Activated B cell treated with CpG ODN at 0.5 μM for 24 hours (primary cell): ENCODE data around the gene POPDC3. TPM values are rescaled to one million over a fixed set of nuclear protein-coding genes. Genes with fewer than 3 reads are reported as not detected.

ENCODE experiments used
- ATAC-seq: fragments of 200-7000 bp; cut with Tn5 transposase; one replicate; pipeline ENCODE4 v1.10.0; 2021; ENCODE audit warnings: low read depth, mild to moderate bottlenecking, moderate library complexity
- CTCF ChIA-PET: fragments of 350-600 bp; sonication (Branson Sonifier 250); formaldehyde crosslinking; loops from one replicate; lab custom pipeline; 2021; ENCODE audit warnings: antibody characterized with exemption; lab: Charles Lee
- POLR2A ChIA-PET: fragments of 350-600 bp; sonication (Branson Sonifier 250); formaldehyde crosslinking; loops from one replicate; lab custom pipeline; 2021; ENCODE audit warnings: antibody characterized with exemption; lab: Charles Lee
- DNase-seq: peaks from one replicate; pipeline ENCODE4 v3.0.0; 2022
- H3K27ac Mint-ChIP-seq: one replicate; pipeline ENCODE4 v1.8.0; 2020; ENCODE audit warnings: mixed read lengths
- H3K27me3 Mint-ChIP-seq: one replicate; pipeline ENCODE4 v1.8.0; 2021; ENCODE audit warnings: mixed read lengths
- H3K36me3 Mint-ChIP-seq: one replicate; pipeline ENCODE4 v1.8.0; 2021; ENCODE audit warnings: low read depth, mixed read lengths
- H3K4me1 Mint-ChIP-seq: one replicate; pipeline ENCODE4 v1.8.0; 2021; ENCODE audit warnings: mixed read lengths
- H3K4me3 Mint-ChIP-seq: one replicate; pipeline ENCODE4 v1.8.0; 2020; ENCODE audit warnings: mild to moderate bottlenecking, mixed read lengths
- H3K9me3 Mint-ChIP-seq: one replicate; pipeline ENCODE4 v1.8.0; 2020; ENCODE audit warnings: mixed read lengths
- intact Hi-C: fragments of 100-400 bp; cut with micrococcal nuclease; formaldehyde crosslinking; loops from one replicate; pipeline ENCODE4 v1.15.1; 2024
- total RNA-seq: library from RNA; stranded (reverse); gene quantifications from 2 replicates; pipeline ENCODE4 v1.2.3, GENCODE V29; 2022
- TF ChIP-seq, protein P1 (sequence below): fragments of 200-600 bp; IDR thresholded peaks from one replicate; pipeline ENCODE4 v1.8.0; 2022; ENCODE audit warnings: antibody characterized with exemption, mild to moderate bottlenecking

POPDC3 gene
- total RNA-seq, 1 donor from 2014 or later: not detected

DNA sequence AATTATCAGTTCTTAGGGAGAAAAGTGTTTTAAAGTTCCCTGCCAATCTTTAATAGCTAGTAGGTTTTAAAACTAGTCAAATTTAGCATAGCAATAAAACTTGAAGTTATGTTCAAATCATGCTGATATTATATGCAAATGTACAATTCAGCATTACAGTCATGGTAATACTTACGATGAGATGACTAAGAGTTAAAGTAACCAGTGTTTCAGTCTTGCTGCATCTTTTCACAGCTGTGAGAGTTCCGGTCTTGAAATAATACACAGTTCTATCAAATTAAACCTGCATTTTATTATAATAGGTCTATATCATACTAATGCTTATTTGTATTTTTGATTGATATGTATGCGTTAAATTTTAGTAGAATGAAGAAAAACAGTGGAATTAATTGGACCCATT is 26.1 kb downstream of the POPDC3 start:
- H3K36me3 Mint-ChIP-seq: no peaks in the 10 kb centered on the region
- no peak overlapping the region for H3K27ac Mint-ChIP-seq
- ChIA-PET POLR2A (no interaction called here), CTCF (no interaction called here)
- TF ChIP-seq, protein P1, sequence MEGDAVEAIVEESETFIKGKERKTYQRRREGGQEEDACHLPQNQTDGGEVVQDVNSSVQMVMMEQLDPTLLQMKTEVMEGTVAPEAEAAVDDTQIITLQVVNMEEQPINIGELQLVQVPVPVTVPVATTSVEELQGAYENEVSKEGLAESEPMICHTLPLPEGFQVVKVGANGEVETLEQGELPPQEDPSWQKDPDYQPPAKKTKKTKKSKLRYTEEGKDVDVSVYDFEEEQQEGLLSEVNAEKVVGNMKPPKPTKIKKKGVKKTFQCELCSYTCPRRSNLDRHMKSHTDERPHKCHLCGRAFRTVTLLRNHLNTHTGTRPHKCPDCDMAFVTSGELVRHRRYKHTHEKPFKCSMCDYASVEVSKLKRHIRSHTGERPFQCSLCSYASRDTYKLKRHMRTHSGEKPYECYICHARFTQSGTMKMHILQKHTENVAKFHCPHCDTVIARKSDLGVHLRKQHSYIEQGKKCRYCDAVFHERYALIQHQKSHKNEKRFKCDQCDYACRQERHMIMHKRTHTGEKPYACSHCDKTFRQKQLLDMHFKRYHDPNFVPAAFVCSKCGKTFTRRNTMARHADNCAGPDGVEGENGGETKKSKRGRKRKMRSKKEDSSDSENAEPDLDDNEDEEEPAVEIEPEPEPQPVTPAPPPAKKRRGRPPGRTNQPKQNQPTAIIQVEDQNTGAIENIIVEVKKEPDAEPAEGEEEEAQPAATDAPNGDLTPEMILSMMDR: no peak
- no peaks in the 10 kb centered on the region for H3K9me3 Mint-ChIP-seq
- H3K4me3 Mint-ChIP-seq: no peak overlapping the region
- no peaks in the 10 kb centered on the region for H3K4me1 Mint-ChIP-seq
- H3K27me3 Mint-ChIP-seq: peaks cover 10% of the 10 kb centered on the region
- ATAC-seq (no peak), DNase-seq (no peak)
- intact Hi-C loops: no loop called here

DNA sequence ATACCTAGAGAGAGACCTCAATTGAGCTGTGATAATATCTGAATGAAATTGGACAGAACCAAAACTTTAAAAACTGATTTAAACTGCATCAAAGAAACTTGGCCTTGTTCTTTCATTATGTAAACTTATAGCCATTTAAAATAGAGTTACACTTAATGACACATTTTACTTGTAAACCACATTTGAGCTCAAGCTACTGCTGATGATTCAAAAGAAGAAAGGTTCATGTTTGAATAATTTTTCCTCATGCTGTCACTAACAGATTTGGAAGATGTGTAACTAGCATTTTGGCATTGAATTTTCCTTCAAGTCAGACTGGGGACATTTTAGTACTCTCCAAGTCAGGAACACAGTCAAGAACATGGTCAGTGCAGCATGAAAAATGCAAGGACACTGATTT is 26.9 kb downstream of the POPDC3 start:
- Mint-ChIP-seq H3K9me3 (no peaks in the 10 kb centered on the region), H3K4me1 (no peaks in the 10 kb centered on the region), H3K27me3 (peaks cover 3% of the 10 kb centered on the region), H3K36me3 (no peaks in the 10 kb centered on the region), H3K27ac (no peak overlapping the region), H3K4me3 (no peak overlapping the region)
- no peak for ATAC-seq
- intact Hi-C loops: no loop called here
- POLR2A ChIA-PET: no interaction called here
- CTCF ChIA-PET: no interaction called here
- no peak for DNase-seq
- TF ChIP-seq, protein P1: no peak

DNA sequence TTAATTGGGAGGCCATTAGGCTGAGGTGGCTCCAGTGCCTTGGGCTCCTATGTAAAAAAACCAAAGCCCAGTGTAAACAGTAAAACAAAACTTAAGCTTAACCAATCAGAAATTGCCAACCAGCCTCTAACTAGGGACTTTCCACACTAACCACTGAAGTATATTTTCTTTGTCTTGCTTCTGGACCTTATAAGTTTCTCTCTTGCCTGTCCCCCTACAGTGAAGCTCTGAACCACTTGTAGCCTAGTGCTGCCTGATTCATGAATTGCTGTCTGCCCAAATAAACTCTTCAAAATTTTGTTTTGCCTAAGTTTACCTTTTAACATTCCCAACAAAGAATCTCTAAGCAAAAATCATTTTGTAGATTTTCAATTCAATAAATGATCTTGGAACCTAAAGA is 28.2 kb downstream of the POPDC3 start:
- DNase-seq (no peak), ATAC-seq (no peak)
- H3K4me1 Mint-ChIP-seq: no peaks in the 10 kb centered on the region
- TF ChIP-seq, protein P1: no peak
- no peaks in the 10 kb centered on the region for H3K36me3 Mint-ChIP-seq
- intact Hi-C loops: no loop called here
- H3K4me3 Mint-ChIP-seq: no peak overlapping the region
- no peaks in the 10 kb centered on the region for H3K9me3 Mint-ChIP-seq
- H3K27me3 Mint-ChIP-seq: peaks cover 3% of the 10 kb centered on the region
- ChIA-PET CTCF (no interaction called here), POLR2A (no interaction called here)
- no peak overlapping the region for H3K27ac Mint-ChIP-seq

DNA sequence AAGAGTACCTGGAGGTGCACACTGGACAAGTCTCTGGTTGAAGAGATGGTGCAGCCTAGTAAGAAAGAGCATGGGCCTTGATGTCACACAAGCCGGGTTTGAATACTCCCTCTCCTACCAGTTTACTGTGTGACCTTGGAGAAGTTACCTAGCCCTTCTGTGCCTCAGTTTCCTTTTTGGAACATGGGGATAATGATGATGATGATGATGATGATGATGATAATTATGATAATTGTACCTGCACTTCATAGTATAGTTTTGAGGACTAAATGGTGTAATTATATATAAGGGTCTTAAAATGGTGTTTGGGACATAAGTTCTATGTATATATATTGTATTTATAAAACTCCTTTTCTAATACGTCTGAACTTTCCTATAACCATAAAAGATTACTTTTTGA is 41.7 kb downstream of the POPDC3 start:
- peak overlapping the region; percentile 70 for H3K4me3 Mint-ChIP-seq
- POLR2A ChIA-PET: no interaction called here
- peaks cover 46% of the 10 kb centered on the region for H3K27me3 Mint-ChIP-seq
- intact Hi-C loops: no loop called here
- ATAC-seq (no peak), DNase-seq (no peak)
- TF ChIP-seq, protein P1: no peak
- no peaks in the 10 kb centered on the region for H3K36me3 Mint-ChIP-seq
- H3K27ac Mint-ChIP-seq: no peak overlapping the region
- H3K4me1 Mint-ChIP-seq: peaks cover 16% of the 10 kb centered on the region
- CTCF ChIA-PET: no interaction called here
- no peaks in the 10 kb centered on the region for H3K9me3 Mint-ChIP-seq

DNA sequence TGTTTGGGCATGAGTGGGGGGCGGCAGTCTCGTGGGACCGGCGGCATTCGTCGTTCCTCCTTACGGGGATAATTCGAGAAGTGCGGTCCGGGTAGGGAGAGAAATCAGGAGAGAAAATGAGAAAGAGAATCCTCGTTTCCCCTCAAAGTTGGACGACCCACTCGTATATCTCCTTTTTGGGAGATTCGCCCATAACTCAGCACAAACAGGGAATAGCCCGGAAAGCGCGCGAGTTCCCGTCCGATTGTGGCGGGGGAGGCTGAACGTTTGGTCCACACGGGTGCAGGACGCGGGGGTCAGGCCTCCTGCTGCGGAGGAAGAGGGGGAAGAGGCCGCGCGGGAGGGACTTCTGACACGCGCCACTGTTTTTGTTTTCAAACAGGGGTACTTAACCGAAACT is 42.4 kb downstream of the POPDC3 start:
- Mint-ChIP-seq H3K36me3 (no peaks in the 10 kb centered on the region), H3K27ac (no peak overlapping the region), H3K27me3 (peaks cover 43% of the 10 kb centered on the region), H3K4me3 (peak overlapping the region; percentile 70), H3K4me1 (peaks cover 16% of the 10 kb centered on the region), H3K9me3 (no peaks in the 10 kb centered on the region)
- TF ChIP-seq, protein P1: no peak
- ChIA-PET CTCF (interaction anchor here (1.1 kb wide), 1 partner anchor 50 kb away, joined by 3 read pairs; no protein-coding TSS in a partner anchor), POLR2A (no interaction called here)
- intact Hi-C loops: no loop called here
- DNase-seq (no peak), ATAC-seq (no peak)
